Stimulated activated CD8-positive, alpha-beta memory T cell treated with anti-CD3 and anti-CD28 coated beads, Interleukin-4, amount 100 ng/mL, for 48 hours (primary cell): ENCODE data around the gene IFNA7.
A peak's percentile ranks its signal among the peaks of the same experiment; 100 is the strongest.
"Not testable (repeated sequence)": the region's sequence is repeated elsewhere in the genome, so short reads cannot be mapped to it uniquely, and the experiment has no call there.

Experiments
- DNase-seq: peaks from one replicate; pipeline ENCODE4 v3.0.0-alpha.2; 2020

Gene IFNA7

GRCh38 chr9:21202105-21202504 lies at the start of gene IFNA7:
IFNA7 (minus strand) TSS chr9:21202205; CDS start chr9:21202165, 40 bp downstream.
- not testable (repeated sequence) for DNase-seq

GRCh38 chr9:21251638-21252037 lies 49.6 kb upstream of the IFNA7 start:
- no peak for DNase-seq

- no peak for DNase-seq
Measured at GRCh38 chr9:21251190-21251589, 49.2 kb upstream of the IFNA7 start.

- no peak for DNase-seq
Measured at GRCh38 chr9:21244836-21245235, 42.8 kb upstream of the IFNA7 start.

- DNase-seq = no peak
Measured at GRCh38 chr9:21239911-21240310, 37.9 kb upstream of the IFNA7 start, which contains the start of gene IFNA14. IFNA14 (minus strand) TSS chr9:21240005; CDS start chr9:21239935, 70 bp downstream.

GRCh38 chr9:21236360-21236714 lies 34.3 kb upstream of the IFNA7 start:
- DNase-seq = not testable (repeated sequence)

GRCh38 chr9:21235468-21236359 lies 33.7 kb upstream of the IFNA7 start:
- DNase-seq = peak; percentile 32

GRCh38 chr9:21234153-21234687 lies 32.2 kb upstream of the IFNA7 start:
- DNase-seq = no peak

- no peak for DNase-seq
Measured at GRCh38 chr9:21233258-21233657, 31.3 kb upstream of the IFNA7 start.

- no peak for DNase-seq
Measured at GRCh38 chr9:21228122-21228521, 26.1 kb upstream of the IFNA7 start, which contains the start of gene IFNA17. IFNA17 (minus strand) TSS chr9:21228222; CDS start chr9:21228173, 49 bp downstream.

- DNase-seq = not testable (repeated sequence)
Measured at GRCh38 chr9:21217211-21217610, 15.2 kb upstream of the IFNA7 start, which contains the start of gene IFNA16. IFNA16 (minus strand) TSS chr9:21217311; CDS start chr9:21217305, 6 bp downstream.

GRCh38 chr9:21213411-21214326 lies 11.7 kb upstream of the IFNA7 start:
- DNase-seq = not testable (repeated sequence)

GRCh38 chr9:21212160-21212559 lies 10.2 kb upstream of the IFNA7 start:
- DNase-seq = not testable (repeated sequence)

- DNase-seq = not testable (repeated sequence)
Measured at GRCh38 chr9:21210782-21211181, 8.8 kb upstream of the IFNA7 start.

GRCh38 chr9:21210311-21210710 lies 8.3 kb upstream of the IFNA7 start:
- peak; percentile 14 for DNase-seq

- not testable (repeated sequence) for DNase-seq
Measured at GRCh38 chr9:21207043-21207442, 5.0 kb upstream of the IFNA7 start, which contains the start of gene IFNA10. IFNA10 (minus strand) TSS chr9:21207143; CDS start chr9:21207097, 46 bp downstream.

- DNase-seq = no peak
Measured at GRCh38 chr9:21205204-21205603, 3.2 kb upstream of the IFNA7 start.

- not testable (repeated sequence) for DNase-seq
Measured at GRCh38 chr9:21194867-21195776, 6.9 kb downstream of the IFNA7 start.

- DNase-seq = not testable (repeated sequence)
Measured at GRCh38 chr9:21187487-21187886, 14.5 kb downstream of the IFNA7 start, which contains the start of gene IFNA4. IFNA4 (minus strand) TSS chr9:21187587; CDS start chr9:21187531, 56 bp downstream.

GRCh38 chr9:21182810-21183736 lies 18.9 kb downstream of the IFNA7 start:
- DNase-seq = not testable (repeated sequence)
